Osteocyte (in vitro differentiated cells): ENCODE measurements around the gene ZDHHC5. TPM values are rescaled to one million over a fixed set of nuclear protein-coding genes. Genes with fewer than 3 reads are reported as not detected.

ENCODE experiments used
- DNase-seq: peaks from one replicate; pipeline ENCODE4 v3.0.0; 2021; ENCODE audit warnings: mixed read lengths; ENCODE audit not compliant: unreplicated experiment; ENCODE audit errors: extremely low spot score
- H3K27ac Mint-ChIP-seq: one replicate; pipeline ENCODE4 v1.8.0; 2021; ENCODE audit warnings: mild to moderate bottlenecking, mixed read lengths; ENCODE audit not compliant: unreplicated experiment
- H3K27me3 Mint-ChIP-seq: one replicate; pipeline ENCODE4 v1.8.0; 2021; ENCODE audit warnings: mixed read lengths; ENCODE audit not compliant: unreplicated experiment
- H3K36me3 Mint-ChIP-seq: one replicate; pipeline ENCODE4 v1.8.0; 2021; ENCODE audit warnings: mixed read lengths; ENCODE audit not compliant: unreplicated experiment
- H3K4me1 Mint-ChIP-seq: one replicate; pipeline ENCODE4 v1.8.0; 2021; ENCODE audit warnings: mixed read lengths; ENCODE audit not compliant: unreplicated experiment
- H3K4me3 Mint-ChIP-seq: one replicate; pipeline ENCODE4 v1.8.0; 2021; ENCODE audit warnings: mild to moderate bottlenecking, moderate library complexity, mixed read lengths; ENCODE audit not compliant: unreplicated experiment
- H3K9me3 Mint-ChIP-seq: one replicate; pipeline ENCODE4 v1.8.0; 2021; ENCODE audit warnings: mixed read lengths; ENCODE audit not compliant: unreplicated experiment
- total RNA-seq: library from RNA; stranded (reverse); gene quantifications from 2 replicates; pipeline ENCODE4 v1.2.1, GENCODE V29; 2021
- TF ChIP-seq, protein P1 (sequence below): fragments of 200-600 bp; sonication (generic); IDR thresholded peaks from 2 replicates; pipeline ENCODE4 v1.5.0; 2021; ENCODE audit warnings: antibody characterized with exemption, mild to moderate bottlenecking, moderate library complexity

Gene ZDHHC5
- total RNA-seq, 1 donor from 2014 or later = 60.5 TPM

DNA sequence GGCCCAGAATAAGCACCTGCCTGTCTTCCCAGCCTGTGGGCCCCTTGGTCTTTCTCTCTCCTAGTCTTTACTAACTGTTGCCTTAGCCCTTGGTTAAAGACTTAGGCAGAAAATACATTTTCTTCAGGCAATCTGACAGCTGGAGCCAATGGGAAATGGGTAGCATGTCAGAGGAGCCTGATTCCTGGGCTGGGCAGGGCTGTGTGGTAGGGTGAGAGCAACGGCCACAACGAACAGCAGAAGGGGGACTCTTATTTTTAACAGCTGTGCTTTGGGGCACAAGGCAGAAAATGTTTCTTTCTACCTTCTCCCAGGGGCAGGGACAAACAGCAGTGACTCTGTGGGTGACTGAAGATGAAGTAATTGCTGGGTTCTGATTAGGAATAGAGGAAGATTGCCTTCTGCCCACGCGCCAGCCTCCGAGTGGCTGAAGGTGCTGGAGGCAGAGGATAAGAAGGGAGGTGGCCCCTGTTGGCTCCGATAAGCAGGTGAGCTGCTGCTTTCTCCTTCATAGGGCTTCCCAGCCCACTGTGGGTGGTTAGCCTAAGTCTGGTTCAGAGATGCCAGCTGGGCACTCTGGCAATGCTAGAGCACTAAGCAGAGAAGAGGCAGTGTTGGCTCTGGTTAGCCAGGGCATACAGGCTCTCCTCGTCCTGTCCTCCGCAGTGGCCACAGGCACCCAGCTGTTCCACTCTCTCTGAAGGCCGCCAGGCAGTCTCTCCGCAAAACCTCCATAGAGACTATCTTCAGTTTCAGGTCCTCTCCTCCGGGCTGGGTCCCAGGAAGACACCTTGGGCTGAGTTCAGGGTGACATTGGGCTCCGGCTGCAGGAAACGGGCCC is 19.7 kb upstream of the ZDHHC5 start:
- peaks cover 65% of the 10 kb centered on the region for H3K4me1 Mint-ChIP-seq
- TF ChIP-seq, protein P1, sequence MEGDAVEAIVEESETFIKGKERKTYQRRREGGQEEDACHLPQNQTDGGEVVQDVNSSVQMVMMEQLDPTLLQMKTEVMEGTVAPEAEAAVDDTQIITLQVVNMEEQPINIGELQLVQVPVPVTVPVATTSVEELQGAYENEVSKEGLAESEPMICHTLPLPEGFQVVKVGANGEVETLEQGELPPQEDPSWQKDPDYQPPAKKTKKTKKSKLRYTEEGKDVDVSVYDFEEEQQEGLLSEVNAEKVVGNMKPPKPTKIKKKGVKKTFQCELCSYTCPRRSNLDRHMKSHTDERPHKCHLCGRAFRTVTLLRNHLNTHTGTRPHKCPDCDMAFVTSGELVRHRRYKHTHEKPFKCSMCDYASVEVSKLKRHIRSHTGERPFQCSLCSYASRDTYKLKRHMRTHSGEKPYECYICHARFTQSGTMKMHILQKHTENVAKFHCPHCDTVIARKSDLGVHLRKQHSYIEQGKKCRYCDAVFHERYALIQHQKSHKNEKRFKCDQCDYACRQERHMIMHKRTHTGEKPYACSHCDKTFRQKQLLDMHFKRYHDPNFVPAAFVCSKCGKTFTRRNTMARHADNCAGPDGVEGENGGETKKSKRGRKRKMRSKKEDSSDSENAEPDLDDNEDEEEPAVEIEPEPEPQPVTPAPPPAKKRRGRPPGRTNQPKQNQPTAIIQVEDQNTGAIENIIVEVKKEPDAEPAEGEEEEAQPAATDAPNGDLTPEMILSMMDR = no peak
- H3K36me3 Mint-ChIP-seq = no peaks in the 10 kb centered on the region
- no peaks in the 10 kb centered on the region for H3K9me3 Mint-ChIP-seq
- no peak overlapping the region for H3K27ac Mint-ChIP-seq
- peak overlapping the region; percentile 73 for H3K4me3 Mint-ChIP-seq
- DNase-seq = no peak
- H3K27me3 Mint-ChIP-seq = peaks cover 72% of the 10 kb centered on the region

GRCh38 chr11:57648801-57649735 is 18.8 kb upstream of the ZDHHC5 start:
- DNase-seq = no peak
- H3K9me3 Mint-ChIP-seq = no peaks in the 10 kb centered on the region
- TF ChIP-seq, protein P1 = no peak
- H3K4me1 Mint-ChIP-seq = peaks cover 61% of the 10 kb centered on the region
- peaks cover 73% of the 10 kb centered on the region for H3K27me3 Mint-ChIP-seq
- H3K27ac Mint-ChIP-seq = peak overlapping the region; percentile 67
- no peaks in the 10 kb centered on the region for H3K36me3 Mint-ChIP-seq
- peak overlapping the region; percentile 73 for H3K4me3 Mint-ChIP-seq

DNA sequence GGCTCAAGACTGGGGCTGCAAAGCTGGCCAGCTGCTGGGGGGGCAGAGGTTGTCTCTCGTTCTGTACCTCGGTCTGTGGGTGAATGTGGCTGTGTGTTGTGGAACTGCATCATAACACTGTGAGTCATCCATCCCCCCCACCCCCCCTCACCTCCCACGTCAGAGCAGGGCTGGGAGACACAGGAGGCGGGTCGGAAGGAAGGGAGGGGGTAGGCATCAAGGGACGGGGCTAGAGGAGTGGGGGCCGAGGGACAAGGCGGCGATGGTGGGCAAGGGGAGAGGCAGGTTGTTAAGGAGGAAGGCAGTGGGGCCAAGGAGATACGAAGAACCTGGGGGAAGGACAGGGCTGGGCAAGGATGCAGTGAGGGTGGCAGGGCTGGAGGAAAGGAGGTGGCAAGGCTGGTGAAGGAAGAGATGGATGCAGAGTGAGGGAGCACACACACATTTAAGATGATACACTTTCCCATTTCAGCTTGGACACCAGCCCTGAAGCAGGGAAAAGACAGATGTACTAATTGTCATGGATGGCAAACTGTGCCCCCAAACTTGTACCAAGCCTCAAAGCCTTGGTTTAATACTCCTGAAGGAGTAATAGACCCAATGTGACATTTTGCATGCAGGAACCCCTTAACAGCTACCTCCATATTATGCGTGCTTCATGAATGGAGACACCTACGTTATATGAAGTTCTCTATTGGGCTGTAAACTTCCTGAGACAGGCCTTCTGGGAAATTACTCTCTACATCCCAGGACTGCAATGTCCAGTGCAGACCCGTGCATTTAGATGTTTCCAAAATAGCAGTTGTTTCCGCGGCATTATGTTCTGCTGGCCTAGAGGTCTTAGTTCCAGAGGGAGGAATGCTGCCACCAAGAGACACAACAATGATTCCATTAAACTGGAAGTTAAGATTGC is 17.8 kb upstream of the ZDHHC5 start, which contains the start of gene YPEL4:
TSS of gene YPEL4 (minus strand) at position 87 of the 913 bp plus-strand sequence. CDS start 2,805 bp downstream, outside the sequence.
- Mint-ChIP-seq H3K27ac (peak within 1 kb of the TSS; percentile 67), H3K27me3 (peaks cover 66% of the 10 kb centered on the region), H3K4me3 (peak within 1 kb of the TSS; percentile 73), H3K36me3 (no peaks in the 10 kb centered on the region), H3K4me1 (peaks cover 54% of the 10 kb centered on the region), H3K9me3 (no peaks in the 10 kb centered on the region)
- TF ChIP-seq, protein P1 = no peak
- no peak for DNase-seq

- no peak for DNase-seq
- Mint-ChIP-seq H3K27ac (no peak overlapping the region), H3K27me3 (peaks cover 62% of the 10 kb centered on the region), H3K9me3 (no peaks in the 10 kb centered on the region), H3K4me1 (peaks cover 48% of the 10 kb centered on the region), H3K36me3 (no peaks in the 10 kb centered on the region), H3K4me3 (no peak overlapping the region)
- TF ChIP-seq, protein P1 = no peak
Measured at GRCh38 chr11:57650739-57651090, 17.2 kb upstream of the ZDHHC5 start.
